ENCODE measurements around the gene KCNJ6.

Gene KCNJ6

DNA sequence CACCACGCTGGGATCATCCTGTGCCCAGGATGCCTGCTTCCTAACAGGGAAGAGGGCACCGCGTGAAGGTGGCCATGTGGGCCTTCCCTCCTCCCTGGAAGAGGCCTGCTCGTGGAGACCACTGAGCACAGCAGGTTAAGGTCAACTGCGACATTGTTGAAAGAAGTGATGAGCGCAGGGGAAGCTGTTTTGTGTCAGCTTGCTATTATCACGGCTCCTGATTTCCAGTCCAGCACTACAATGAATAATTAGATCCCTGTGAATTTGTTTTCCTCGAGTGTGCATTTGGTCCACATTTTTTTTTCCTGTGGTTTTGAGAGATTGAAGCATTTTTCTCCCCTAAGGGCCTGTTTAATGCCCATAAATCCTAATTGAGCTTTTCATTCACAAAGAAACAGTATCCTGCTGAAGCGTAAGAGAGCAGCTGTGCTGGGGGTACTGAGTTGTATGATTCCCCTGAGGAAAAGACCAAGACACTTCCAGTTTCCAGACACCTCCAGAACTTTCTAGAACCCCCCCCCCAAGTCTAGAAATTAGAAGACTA is 204.9 kb downstream of the KCNJ6 start:
- Histone ChIP-seq H2AFZ (ENCODE audit: low read length) (no peak overlapping the region), H3K36me3 (ENCODE audit: insufficient read depth, low read length) (no peaks in the 10 kb centered on the region), H3K9ac (ENCODE audit: low read length) (no peak overlapping the region), H3K79me2 (ENCODE audit: insufficient read depth, low read length) (no peaks in the 10 kb centered on the region), H3K4me2 (ENCODE audit: low read length) (no peak overlapping the region), H3K27me3 (ENCODE audit: insufficient read depth, low read length) (no peaks in the 10 kb centered on the region), H3K4me3 (ENCODE audit: low read depth, low read length, poor library complexity, severe bottlenecking) (no peak overlapping the region), H3F3A (ENCODE audit: insufficient read depth, low read length) (no peaks in the 10 kb centered on the region), H3K9me2 (ENCODE audit: low read depth, low read length) (no peaks in the 10 kb centered on the region), H3K9me3 (ENCODE audit: low read length) (no peaks in the 10 kb centered on the region), H4K20me1 (ENCODE audit: insufficient read depth, low read length) (no peaks in the 10 kb centered on the region), H3K27ac (ENCODE audit: low read depth, low read length, poor library complexity, severe bottlenecking) (no peak overlapping the region), H3K4me1 (ENCODE audit: insufficient read depth, low read length, severe bottlenecking) (no peaks in the 10 kb centered on the region)
- TF ChIP-seq EZH2 (IDR thresholded peaks at IDR 0.05; ENCODE audit: borderline replicate concordance, low read length) = no peak
- TF ChIP-seq, protein P1, sequence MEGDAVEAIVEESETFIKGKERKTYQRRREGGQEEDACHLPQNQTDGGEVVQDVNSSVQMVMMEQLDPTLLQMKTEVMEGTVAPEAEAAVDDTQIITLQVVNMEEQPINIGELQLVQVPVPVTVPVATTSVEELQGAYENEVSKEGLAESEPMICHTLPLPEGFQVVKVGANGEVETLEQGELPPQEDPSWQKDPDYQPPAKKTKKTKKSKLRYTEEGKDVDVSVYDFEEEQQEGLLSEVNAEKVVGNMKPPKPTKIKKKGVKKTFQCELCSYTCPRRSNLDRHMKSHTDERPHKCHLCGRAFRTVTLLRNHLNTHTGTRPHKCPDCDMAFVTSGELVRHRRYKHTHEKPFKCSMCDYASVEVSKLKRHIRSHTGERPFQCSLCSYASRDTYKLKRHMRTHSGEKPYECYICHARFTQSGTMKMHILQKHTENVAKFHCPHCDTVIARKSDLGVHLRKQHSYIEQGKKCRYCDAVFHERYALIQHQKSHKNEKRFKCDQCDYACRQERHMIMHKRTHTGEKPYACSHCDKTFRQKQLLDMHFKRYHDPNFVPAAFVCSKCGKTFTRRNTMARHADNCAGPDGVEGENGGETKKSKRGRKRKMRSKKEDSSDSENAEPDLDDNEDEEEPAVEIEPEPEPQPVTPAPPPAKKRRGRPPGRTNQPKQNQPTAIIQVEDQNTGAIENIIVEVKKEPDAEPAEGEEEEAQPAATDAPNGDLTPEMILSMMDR (IDR thresholded peaks at IDR 0.05; ENCODE audit: low read length) = no peak

DNA sequence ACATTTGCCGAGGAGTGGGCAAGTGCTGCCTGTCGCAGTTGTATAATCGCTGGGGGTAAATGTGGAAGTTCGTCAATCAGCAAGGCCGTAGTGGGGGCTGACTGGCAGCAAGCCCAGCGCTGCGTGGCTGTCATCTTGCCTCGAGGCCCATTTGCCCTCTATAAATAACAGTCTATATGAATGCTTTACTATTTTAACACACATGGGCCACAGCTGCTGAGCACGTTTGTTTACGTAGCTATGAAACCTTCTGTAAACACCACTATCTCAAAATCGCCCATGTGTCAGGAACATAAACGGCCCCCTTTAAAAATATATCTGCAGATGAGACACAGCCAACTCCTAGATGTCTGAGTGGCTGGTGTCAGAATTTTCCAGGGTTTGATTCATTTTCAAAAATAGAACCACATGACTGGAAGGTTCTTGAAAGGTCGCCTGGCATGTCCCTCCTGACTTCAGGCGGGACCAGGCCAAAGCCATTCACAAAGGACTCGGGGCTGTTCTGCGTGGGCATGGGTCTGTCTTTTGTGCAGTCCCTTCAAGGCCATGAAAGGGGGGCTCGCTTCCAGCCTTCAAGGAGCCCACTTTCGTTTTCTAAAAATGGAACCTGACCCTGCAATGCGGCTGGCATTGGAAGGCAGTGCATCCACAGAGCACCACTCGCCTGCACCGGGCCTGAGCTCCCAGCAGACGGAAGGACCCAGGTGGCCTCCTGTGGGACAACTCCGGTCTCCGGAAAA is 205.5 kb downstream of the KCNJ6 start:
- H3F3A ChIP-seq (ENCODE audit: insufficient read depth, low read length) = no peaks in the 10 kb centered on the region
- no peaks in the 10 kb centered on the region for H4K20me1 ChIP-seq (ENCODE audit: insufficient read depth, low read length)
- no peaks in the 10 kb centered on the region for H3K79me2 ChIP-seq (ENCODE audit: insufficient read depth, low read length)
- no peak for TF ChIP-seq EZH2 (IDR thresholded peaks at IDR 0.05; ENCODE audit: borderline replicate concordance, low read length)
- TF ChIP-seq, protein P1 (IDR thresholded peaks at IDR 0.05; ENCODE audit: low read length) = no peak
- no peaks in the 10 kb centered on the region for H3K27me3 ChIP-seq (ENCODE audit: insufficient read depth, low read length)
- no peaks in the 10 kb centered on the region for H3K9me2 ChIP-seq (ENCODE audit: low read depth, low read length)
- H3K4me2 ChIP-seq (ENCODE audit: low read length) = no peak overlapping the region
- no peaks in the 10 kb centered on the region for H3K9me3 ChIP-seq (ENCODE audit: low read length)
- no peak overlapping the region for H3K4me3 ChIP-seq (ENCODE audit: low read depth, low read length, poor library complexity, severe bottlenecking)
- H3K4me1 ChIP-seq (ENCODE audit: insufficient read depth, low read length, severe bottlenecking) = no peaks in the 10 kb centered on the region
- no peak overlapping the region for H3K9ac ChIP-seq (ENCODE audit: low read length)
- no peak overlapping the region for H3K27ac ChIP-seq (ENCODE audit: low read depth, low read length, poor library complexity, severe bottlenecking)
- no peak overlapping the region for H2AFZ ChIP-seq (ENCODE audit: low read length)
- H3K36me3 ChIP-seq (ENCODE audit: insufficient read depth, low read length) = no peaks in the 10 kb centered on the region

DNA sequence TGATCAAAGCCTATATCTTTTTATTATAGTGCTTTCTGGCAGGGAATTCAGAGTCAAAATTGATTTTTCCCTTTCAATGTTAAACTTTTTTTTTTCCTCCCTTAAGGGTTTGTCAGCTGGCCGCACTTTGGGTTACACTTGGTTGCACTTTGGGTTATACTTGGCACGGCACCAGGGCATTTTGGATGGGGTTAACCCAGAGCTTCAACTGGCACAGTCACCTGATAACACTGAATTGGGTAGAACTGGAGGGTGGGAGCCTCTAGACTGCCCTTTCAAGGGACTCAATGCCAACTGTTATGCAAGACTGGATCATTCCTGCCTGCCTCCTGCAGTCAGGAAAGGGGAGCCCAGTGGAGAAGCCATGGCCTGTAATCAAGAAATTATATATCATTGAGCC is 211.5 kb downstream of the KCNJ6 start:
- H3K4me2 ChIP-seq (ENCODE audit: low read length) = no peak overlapping the region
- H3K4me1 ChIP-seq (ENCODE audit: insufficient read depth, low read length, severe bottlenecking) = peaks cover 5% of the 10 kb centered on the region
- no peaks in the 10 kb centered on the region for H3K27me3 ChIP-seq (ENCODE audit: insufficient read depth, low read length)
- H3K9me3 ChIP-seq (ENCODE audit: low read length) = no peaks in the 10 kb centered on the region
- no peaks in the 10 kb centered on the region for H3K36me3 ChIP-seq (ENCODE audit: insufficient read depth, low read length)
- H3K9ac ChIP-seq (ENCODE audit: low read length) = no peak overlapping the region
- H2AFZ ChIP-seq (ENCODE audit: low read length) = no peak overlapping the region
- H4K20me1 ChIP-seq (ENCODE audit: insufficient read depth, low read length) = no peaks in the 10 kb centered on the region
- no peak for TF ChIP-seq EZH2 (IDR thresholded peaks at IDR 0.05; ENCODE audit: borderline replicate concordance, low read length)
- TF ChIP-seq, protein P1 (IDR thresholded peaks at IDR 0.05; ENCODE audit: low read length) = no peak
- no peaks in the 10 kb centered on the region for H3K79me2 ChIP-seq (ENCODE audit: insufficient read depth, low read length)
- no peaks in the 10 kb centered on the region for H3K9me2 ChIP-seq (ENCODE audit: low read depth, low read length)
- H3K4me3 ChIP-seq (ENCODE audit: low read depth, low read length, poor library complexity, severe bottlenecking) = no peak overlapping the region
- no peak overlapping the region for H3K27ac ChIP-seq (ENCODE audit: low read depth, low read length, poor library complexity, severe bottlenecking)
- H3F3A ChIP-seq (ENCODE audit: insufficient read depth, low read length) = no peaks in the 10 kb centered on the region
